ENCODE results near the gene C2CD2.

Gene C2CD2

DNA sequence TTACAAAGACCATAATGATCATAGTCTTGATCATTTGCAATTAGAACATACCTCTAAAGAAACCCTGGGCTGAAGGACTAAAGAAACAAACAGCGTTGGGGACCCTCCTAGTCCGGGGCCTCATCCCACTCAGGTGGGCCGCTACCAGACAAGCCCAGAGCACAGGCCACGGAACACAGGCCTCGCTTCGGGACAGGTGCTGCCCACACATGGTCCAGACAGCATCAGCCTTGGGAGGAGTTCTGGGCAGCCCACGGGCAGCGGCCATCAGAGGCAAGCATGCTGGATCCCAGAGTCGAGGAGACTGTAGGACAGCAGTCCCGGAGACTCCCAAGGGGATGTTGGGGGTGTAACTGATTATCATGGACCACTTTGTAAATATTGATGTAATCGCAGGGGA lies 4.9 kb downstream of the C2CD2 start:
- no peak overlapping the region for H3K4me2 ChIP-seq (ENCODE audit: low read length)
- H3K36me3 ChIP-seq (ENCODE audit: control insufficient read depth, low read length): peaks cover 3% of the 10 kb centered on the region; the same call in 1 of the 2 replicates
- peaks cover 19% of the 10 kb centered on the region for H3K4me1 ChIP-seq (ENCODE audit: control insufficient read depth, low read length)
- no peak for TF ChIP-seq EZH2phosphoT487 (IDR thresholded peaks at IDR 0.05; ENCODE audit: borderline replicate concordance, low read length)
- TF ChIP-seq, protein P1, sequence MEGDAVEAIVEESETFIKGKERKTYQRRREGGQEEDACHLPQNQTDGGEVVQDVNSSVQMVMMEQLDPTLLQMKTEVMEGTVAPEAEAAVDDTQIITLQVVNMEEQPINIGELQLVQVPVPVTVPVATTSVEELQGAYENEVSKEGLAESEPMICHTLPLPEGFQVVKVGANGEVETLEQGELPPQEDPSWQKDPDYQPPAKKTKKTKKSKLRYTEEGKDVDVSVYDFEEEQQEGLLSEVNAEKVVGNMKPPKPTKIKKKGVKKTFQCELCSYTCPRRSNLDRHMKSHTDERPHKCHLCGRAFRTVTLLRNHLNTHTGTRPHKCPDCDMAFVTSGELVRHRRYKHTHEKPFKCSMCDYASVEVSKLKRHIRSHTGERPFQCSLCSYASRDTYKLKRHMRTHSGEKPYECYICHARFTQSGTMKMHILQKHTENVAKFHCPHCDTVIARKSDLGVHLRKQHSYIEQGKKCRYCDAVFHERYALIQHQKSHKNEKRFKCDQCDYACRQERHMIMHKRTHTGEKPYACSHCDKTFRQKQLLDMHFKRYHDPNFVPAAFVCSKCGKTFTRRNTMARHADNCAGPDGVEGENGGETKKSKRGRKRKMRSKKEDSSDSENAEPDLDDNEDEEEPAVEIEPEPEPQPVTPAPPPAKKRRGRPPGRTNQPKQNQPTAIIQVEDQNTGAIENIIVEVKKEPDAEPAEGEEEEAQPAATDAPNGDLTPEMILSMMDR (IDR thresholded peaks at IDR 0.05; ENCODE audit: low read depth, low read length, poor library complexity, severe bottlenecking): no peak
- H3K27ac ChIP-seq (ENCODE audit: low read depth, low read length): no peak overlapping the region
- no peaks in the 10 kb centered on the region for H3K9me2 ChIP-seq (replicated peaks; ENCODE audit: control insufficient read depth, low read length)
- no peaks in the 10 kb centered on the region for H3K27me3 ChIP-seq (ENCODE audit: control insufficient read depth, low read length)
- H4K20me1 ChIP-seq (ENCODE audit: control insufficient read depth, insufficient read depth, low read depth, low read length): no peaks in the 10 kb centered on the region
- no peaks in the 10 kb centered on the region for H3K9me3 ChIP-seq (ENCODE audit: control insufficient read depth, insufficient read depth, low read length)
- H3K79me2 ChIP-seq (ENCODE audit: control insufficient read depth, low read length): peaks cover 52% of the 10 kb centered on the region
- no peaks in the 10 kb centered on the region for H3F3A ChIP-seq (ENCODE audit: control insufficient read depth, insufficient read depth)
- no peak overlapping the region for H3K4me3 ChIP-seq (ENCODE audit: low read length)

DNA sequence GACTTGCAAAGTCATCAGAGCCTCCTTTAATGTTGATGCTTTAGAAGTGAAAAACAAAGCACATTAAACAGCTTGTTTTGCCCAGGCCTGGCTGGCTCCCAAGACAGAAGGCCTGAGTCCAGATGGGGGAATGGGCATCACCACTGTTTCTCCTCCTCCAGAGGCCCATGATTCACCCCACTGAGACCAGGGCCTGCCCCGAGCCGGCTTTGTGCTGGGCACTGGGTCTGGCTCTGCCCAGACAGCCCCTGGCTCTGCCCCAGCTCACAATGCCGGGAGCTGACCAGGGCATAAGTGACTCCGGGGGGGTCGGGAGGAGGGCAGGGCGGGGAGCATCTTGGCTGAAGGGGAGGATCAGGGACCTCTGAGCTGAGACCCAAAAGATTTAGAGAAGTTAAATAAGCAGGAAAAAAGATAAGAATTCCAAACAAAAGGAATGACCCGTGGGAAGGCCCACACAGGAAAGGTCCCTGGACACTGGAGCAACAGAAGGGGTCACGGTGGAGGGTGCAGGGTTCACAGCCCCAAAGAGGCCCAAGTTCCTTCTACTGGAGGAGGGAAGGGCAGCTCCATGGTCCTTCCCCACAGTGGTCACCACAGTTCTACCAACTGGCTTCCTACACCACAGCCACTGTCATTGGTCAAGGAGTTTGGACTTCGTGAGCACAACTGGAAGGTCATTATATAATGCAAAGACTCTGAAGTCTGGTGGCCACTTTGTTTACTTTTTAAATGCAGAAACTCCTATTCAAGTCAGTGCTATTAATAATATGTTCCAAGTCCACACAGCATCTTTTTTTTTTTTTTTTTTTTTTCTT lies 5.5 kb downstream of the C2CD2 start:
- Histone ChIP-seq H3K27ac (ENCODE audit: low read depth, low read length) (no peak overlapping the region), H3K9me2 (replicated peaks; ENCODE audit: control insufficient read depth, low read length) (no peaks in the 10 kb centered on the region), H3K36me3 (ENCODE audit: control insufficient read depth, low read length) (peaks cover 3% of the 10 kb centered on the region; the same call in 1 of the 2 replicates), H4K20me1 (ENCODE audit: control insufficient read depth, insufficient read depth, low read depth, low read length) (no peaks in the 10 kb centered on the region), H3F3A (ENCODE audit: control insufficient read depth, insufficient read depth) (no peaks in the 10 kb centered on the region), H3K4me1 (ENCODE audit: control insufficient read depth, low read length) (peaks cover 18% of the 10 kb centered on the region), H3K4me3 (ENCODE audit: low read length) (no peak overlapping the region), H3K4me2 (ENCODE audit: low read length) (no peak overlapping the region), H3K79me2 (ENCODE audit: control insufficient read depth, low read length) (peaks cover 58% of the 10 kb centered on the region), H3K27me3 (ENCODE audit: control insufficient read depth, low read length) (no peaks in the 10 kb centered on the region), H3K9me3 (ENCODE audit: control insufficient read depth, insufficient read depth, low read length) (no peaks in the 10 kb centered on the region)
- TF ChIP-seq, protein P1 (IDR thresholded peaks at IDR 0.05; ENCODE audit: low read depth, low read length, poor library complexity, severe bottlenecking): no peak
- no peak for TF ChIP-seq EZH2phosphoT487 (IDR thresholded peaks at IDR 0.05; ENCODE audit: borderline replicate concordance, low read length)

DNA sequence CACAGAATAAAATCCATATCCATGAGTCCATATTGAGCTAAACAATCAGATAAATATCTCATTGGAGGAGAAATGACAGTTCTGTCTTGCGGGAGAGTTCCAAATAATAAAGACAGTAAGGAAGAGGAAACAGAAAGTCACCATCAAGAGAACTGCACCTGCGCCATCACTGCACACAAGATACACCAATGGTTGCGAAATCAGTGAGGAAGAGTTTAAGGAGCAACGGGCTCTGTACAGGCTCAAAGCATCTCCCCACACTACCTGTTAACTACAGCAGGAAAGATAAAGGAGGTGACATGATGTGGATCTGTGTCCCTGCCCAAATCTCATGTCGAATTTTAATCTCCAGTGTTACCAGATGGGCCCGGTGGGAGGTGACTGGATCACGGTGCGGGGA lies 7.8 kb downstream of the C2CD2 start:
- TF ChIP-seq EZH2phosphoT487 (IDR thresholded peaks at IDR 0.05; ENCODE audit: borderline replicate concordance, low read length): no peak
- TF ChIP-seq, protein P1 (IDR thresholded peaks at IDR 0.05; ENCODE audit: low read depth, low read length, poor library complexity, severe bottlenecking): no peak
- H3K4me1 ChIP-seq (ENCODE audit: control insufficient read depth, low read length): peaks cover 6% of the 10 kb centered on the region; the same call in 1 of the 2 replicates
- H3K4me2 ChIP-seq (ENCODE audit: low read length): no peak overlapping the region
- no peaks in the 10 kb centered on the region for H4K20me1 ChIP-seq (ENCODE audit: control insufficient read depth, insufficient read depth, low read depth, low read length)
- peaks cover 44% of the 10 kb centered on the region for H3K79me2 ChIP-seq (ENCODE audit: control insufficient read depth, low read length)
- no peaks in the 10 kb centered on the region for H3K9me3 ChIP-seq (ENCODE audit: control insufficient read depth, insufficient read depth, low read length)
- H3K4me3 ChIP-seq (ENCODE audit: low read length): no peak overlapping the region
- H3F3A ChIP-seq (ENCODE audit: control insufficient read depth, insufficient read depth): no peaks in the 10 kb centered on the region
- no peaks in the 10 kb centered on the region for H3K9me2 ChIP-seq (replicated peaks; ENCODE audit: control insufficient read depth, low read length)
- no peaks in the 10 kb centered on the region for H3K27me3 ChIP-seq (ENCODE audit: control insufficient read depth, low read length)
- H3K36me3 ChIP-seq (ENCODE audit: control insufficient read depth, low read length): peaks cover 3% of the 10 kb centered on the region; the same call in 1 of the 2 replicates
- no peak overlapping the region for H3K27ac ChIP-seq (ENCODE audit: low read depth, low read length)
